Keratinocyte (primary cell): ENCODE results near the gene TEX36.

Source experiments
- EZH2 ChIP-seq: IDR thresholded peaks from one replicate; pipeline ENCODE4 v1.6.1; 2012; ENCODE audit warnings: inconsistent platforms, mild to moderate bottlenecking, low read length, moderate library complexity
- TF ChIP-seq, protein P1 (sequence below), 3 experiments: IDR thresholded peaks in 1 of 3; conservative IDR thresholded peaks in 1 of 3; optimal IDR thresholded peaks in 1 of 3; 2 replicates in 2 of 3; 3 replicates in 1 of 3; pipeline versions ENCODE3 to v1.5.1; 2011; ENCODE audit warnings: low read length in 3 of 3, mild to moderate bottlenecking in 3 of 3, moderate library complexity in 2 of 3, control low read depth in 1 of 3, inconsistent platforms in 1 of 3; ENCODE audit not compliant: insufficient read depth in 2 of 3; ENCODE audit errors: extremely low read depth in 1 of 3

DNA sequence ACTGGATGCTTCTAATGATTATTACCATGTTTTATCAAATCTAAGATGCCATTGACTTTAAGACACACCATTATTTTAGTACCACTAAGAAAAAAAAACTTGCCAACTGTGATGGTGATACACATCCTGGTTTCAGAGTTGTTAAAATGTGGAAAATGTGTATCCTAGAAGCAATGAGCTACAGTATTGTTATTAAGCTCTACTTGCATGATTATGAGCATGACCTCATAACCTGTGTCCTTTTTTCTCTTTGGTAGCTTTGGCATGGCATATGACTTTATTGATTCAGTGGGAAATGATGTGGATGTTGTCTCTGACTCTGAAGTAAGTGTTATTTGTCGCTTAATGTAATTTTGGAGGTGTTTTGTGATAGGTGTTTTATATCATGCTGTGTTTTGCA is 39.8 kb upstream of the TEX36 start:
- TF ChIP-seq, protein P1, sequence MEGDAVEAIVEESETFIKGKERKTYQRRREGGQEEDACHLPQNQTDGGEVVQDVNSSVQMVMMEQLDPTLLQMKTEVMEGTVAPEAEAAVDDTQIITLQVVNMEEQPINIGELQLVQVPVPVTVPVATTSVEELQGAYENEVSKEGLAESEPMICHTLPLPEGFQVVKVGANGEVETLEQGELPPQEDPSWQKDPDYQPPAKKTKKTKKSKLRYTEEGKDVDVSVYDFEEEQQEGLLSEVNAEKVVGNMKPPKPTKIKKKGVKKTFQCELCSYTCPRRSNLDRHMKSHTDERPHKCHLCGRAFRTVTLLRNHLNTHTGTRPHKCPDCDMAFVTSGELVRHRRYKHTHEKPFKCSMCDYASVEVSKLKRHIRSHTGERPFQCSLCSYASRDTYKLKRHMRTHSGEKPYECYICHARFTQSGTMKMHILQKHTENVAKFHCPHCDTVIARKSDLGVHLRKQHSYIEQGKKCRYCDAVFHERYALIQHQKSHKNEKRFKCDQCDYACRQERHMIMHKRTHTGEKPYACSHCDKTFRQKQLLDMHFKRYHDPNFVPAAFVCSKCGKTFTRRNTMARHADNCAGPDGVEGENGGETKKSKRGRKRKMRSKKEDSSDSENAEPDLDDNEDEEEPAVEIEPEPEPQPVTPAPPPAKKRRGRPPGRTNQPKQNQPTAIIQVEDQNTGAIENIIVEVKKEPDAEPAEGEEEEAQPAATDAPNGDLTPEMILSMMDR (optimal IDR thresholded peaks at IDR 0.05 in 1 of 3, IDR thresholded peaks at IDR 0.05 in 1 of 3, conservative IDR thresholded peaks at IDR 0.05 in 1 of 3; ENCODE audit: extremely low read depth in 1 of 3, insufficient read depth in 2 of 3, low read length in 3 of 3), result no peak
- TF ChIP-seq EZH2, result no peak
